Fibroblast of lung (primary cell): ENCODE results near the gene APOBEC3F.

Experiments used
- CTCF ChIP-seq, 2 donors: IDR thresholded peaks in 1 of 2; conservative IDR thresholded peaks in 1 of 2; 1 replicate in 1 of 2; 2 replicates in 1 of 2; pipeline ENCODE4 v1.5.1; 2011 to 2012; ENCODE audit warnings: low read length in 2 of 2, control low read depth in 1 of 2, inconsistent platforms in 1 of 2, low read depth in 1 of 2, mild to moderate bottlenecking in 1 of 2
- EZH2 ChIP-seq: IDR thresholded peaks from 2 replicates; pipeline ENCODE4 v1.5.1; 2012; ENCODE audit warnings: low read length, control low read depth, mild to moderate bottlenecking; ENCODE audit errors: missing control alignments

GRCh38 chr22:38997518-38997917 lies 43.1 kb upstream of the APOBEC3F start:
- TF ChIP-seq CTCF (conservative IDR thresholded peaks at IDR 0.05 in 1 of 2, IDR thresholded peaks at IDR 0.05 in 1 of 2; ENCODE audit: low read depth in 1 of 2, low read length in 2 of 2) (no peak), EZH2 (no peak)
